DND-41 (cell line): Measurements from ENCODE around the gene STAM2.

Source experiments
- ATAC-seq: fragments of 200-7000 bp; cut with Tn5 transposase; 3 replicates; pipeline ENCODE4 v1.9.1; 2021; ENCODE audit warnings: low read depth; ENCODE audit not compliant: insufficient read depth
- DNase-seq: peaks from one replicate; pipeline ENCODE4 v3.0.0-alpha.2; 2020
- H2AFZ ChIP-seq: 2 replicates; pipeline ENCODE4 v1.6.0; 2012; ENCODE audit warnings: low read depth, low read length
- H3K27ac ChIP-seq: 2 replicates; pipeline ENCODE4 v1.5.1; 2012; ENCODE audit warnings: low read length, inconsistent platforms
- H3K27me3 ChIP-seq: fragments of 200-600 bp; sonication (generic); 2 replicates; pipeline ENCODE4 v1.6.0; 2012; ENCODE audit warnings: low read length, mild to moderate bottlenecking, inconsistent platforms; ENCODE audit not compliant: insufficient read depth, poor library complexity
- H3K36me3 ChIP-seq: 2 replicates; pipeline ENCODE4 v1.5.1; 2012; ENCODE audit warnings: low read length, inconsistent platforms; ENCODE audit not compliant: insufficient read depth
- H3K4me1 ChIP-seq: 2 replicates; pipeline ENCODE4 v1.5.1; 2012; ENCODE audit warnings: mild to moderate bottlenecking, low read length; ENCODE audit not compliant: insufficient read depth
- H3K4me2 ChIP-seq: 2 replicates; pipeline ENCODE4 v1.6.0; 2012; ENCODE audit warnings: mild to moderate bottlenecking, moderate library complexity, low read length, inconsistent platforms; ENCODE audit not compliant: insufficient read depth
- H3K4me3 ChIP-seq, 2 experiments: fragments of 200-600 bp in 1 of 2; shearing (Covaris generic) in 1 of 2; 2 replicates each; pipeline ENCODE4 v1.5.1; 2012 to 2016; ENCODE audit warnings: inconsistent platforms in 2 of 2, low read length in 2 of 2, mild to moderate bottlenecking in 2 of 2, low read depth in 1 of 2, moderate library complexity in 1 of 2
- H3K79me2 ChIP-seq: 2 replicates; pipeline ENCODE4 v1.6.0; 2012; ENCODE audit warnings: low read length, inconsistent platforms; ENCODE audit not compliant: insufficient read depth
- H3K9ac ChIP-seq: 2 replicates; pipeline ENCODE4 v1.6.0; 2012; ENCODE audit warnings: low read depth, mild to moderate bottlenecking, inconsistent platforms, low read length, moderate library complexity
- H3K9me3 ChIP-seq: 2 replicates; pipeline ENCODE4 v1.5.1; 2012; ENCODE audit warnings: low read length, moderate library complexity, mild to moderate bottlenecking, inconsistent platforms; ENCODE audit not compliant: insufficient read depth, severe bottlenecking
- H4K20me1 ChIP-seq: 2 replicates; pipeline ENCODE4 v1.6.0; 2012; ENCODE audit warnings: low read length; ENCODE audit not compliant: insufficient read depth
- CTCF ChIP-seq: IDR thresholded peaks from 2 replicates; pipeline ENCODE4 v1.5.1; 2012; ENCODE audit warnings: borderline replicate concordance, low read length, moderate library complexity, mild to moderate bottlenecking; ENCODE audit not compliant: poor library complexity, severe bottlenecking; ENCODE audit errors: extremely low read depth
- EZH2 ChIP-seq: IDR thresholded peaks from 3 replicates; pipeline ENCODE4 v1.6.1; 2012; ENCODE audit warnings: borderline replicate concordance, low read depth, mild to moderate bottlenecking, moderate library complexity, low read length, inconsistent platforms; ENCODE audit not compliant: severe bottlenecking

STAM2 gene

DNA sequence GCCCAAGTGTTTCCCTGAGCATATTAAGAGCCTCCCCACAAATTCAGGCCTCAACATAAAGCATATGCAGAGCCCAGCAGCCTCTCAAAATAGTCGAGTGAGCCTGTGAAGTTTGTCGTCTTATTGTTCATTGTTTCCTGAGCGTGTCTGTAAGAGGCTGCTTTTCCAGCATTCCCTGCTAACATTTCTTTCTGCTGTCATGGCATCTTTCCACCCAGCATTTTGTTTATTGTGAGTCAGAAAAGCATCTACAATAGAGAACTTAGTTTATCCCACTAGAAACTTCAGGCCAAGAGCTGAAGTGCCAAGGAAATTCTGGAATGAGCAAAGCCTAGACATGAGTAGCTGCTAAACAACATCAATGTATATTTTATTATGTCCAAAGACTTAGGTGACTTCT is 46.3 kb upstream of the STAM2 start:
- H3K9me3 ChIP-seq = no peaks in the 10 kb centered on the region
- no peak overlapping the region for H2AFZ ChIP-seq
- H3K27ac ChIP-seq = no peak overlapping the region
- no peaks in the 10 kb centered on the region for H3K27me3 ChIP-seq
- H3K36me3 ChIP-seq = no peaks in the 10 kb centered on the region
- no peak overlapping the region for H3K4me2 ChIP-seq
- no peak overlapping the region for H3K9ac ChIP-seq
- no peaks in the 10 kb centered on the region for H3K4me1 ChIP-seq
- DNase-seq (no peak), ATAC-seq (no peak)
- no peak overlapping the region for H3K4me3 ChIP-seq
- TF ChIP-seq CTCF = no peak
- no peak for TF ChIP-seq EZH2
- no peaks in the 10 kb centered on the region for H4K20me1 ChIP-seq
- no peaks in the 10 kb centered on the region for H3K79me2 ChIP-seq

DNA sequence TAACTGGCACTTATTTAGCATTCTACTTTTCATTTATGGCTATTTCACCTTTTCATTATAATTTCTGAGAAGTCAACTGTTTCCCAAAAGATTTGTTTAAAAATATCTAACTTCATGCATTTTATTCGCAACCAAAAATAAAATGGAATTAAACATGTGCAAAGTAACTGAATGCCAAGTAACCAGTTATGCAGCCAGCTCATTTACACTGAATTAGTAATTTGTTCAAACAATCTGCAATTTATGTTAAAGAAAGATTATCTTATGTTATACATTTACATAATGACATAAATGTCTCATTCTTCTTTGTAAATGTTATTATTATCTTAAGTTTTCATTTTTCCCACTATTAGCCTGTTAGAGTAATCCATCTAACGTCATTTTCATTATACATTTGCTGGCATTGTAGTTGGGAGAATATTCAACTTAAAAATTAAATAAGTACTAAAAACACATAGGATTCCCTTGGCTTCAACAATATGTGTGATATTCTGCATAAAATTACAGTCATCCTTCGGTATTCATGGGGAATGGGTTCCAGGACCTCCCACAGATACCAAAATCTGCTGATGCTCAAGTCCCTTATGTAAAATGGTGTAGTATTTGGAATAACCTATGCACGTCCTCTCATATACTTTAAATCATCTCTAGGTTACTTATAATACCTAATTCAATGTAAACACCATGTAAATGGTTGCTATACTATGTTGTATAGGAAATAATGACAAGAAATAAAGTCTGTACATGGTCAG is 43.7 kb upstream of the STAM2 start:
- H2AFZ ChIP-seq = no peak overlapping the region
- H3K36me3 ChIP-seq = no peaks in the 10 kb centered on the region
- DNase-seq (no peak), ATAC-seq (no peak)
- no peaks in the 10 kb centered on the region for H3K4me1 ChIP-seq
- H3K79me2 ChIP-seq = no peaks in the 10 kb centered on the region
- no peak overlapping the region for H3K4me3 ChIP-seq
- no peak overlapping the region for H3K27ac ChIP-seq
- H3K27me3 ChIP-seq = no peaks in the 10 kb centered on the region
- no peaks in the 10 kb centered on the region for H4K20me1 ChIP-seq
- no peak overlapping the region for H3K4me2 ChIP-seq
- no peaks in the 10 kb centered on the region for H3K9me3 ChIP-seq
- no peak for TF ChIP-seq CTCF
- no peak overlapping the region for H3K9ac ChIP-seq

DNA sequence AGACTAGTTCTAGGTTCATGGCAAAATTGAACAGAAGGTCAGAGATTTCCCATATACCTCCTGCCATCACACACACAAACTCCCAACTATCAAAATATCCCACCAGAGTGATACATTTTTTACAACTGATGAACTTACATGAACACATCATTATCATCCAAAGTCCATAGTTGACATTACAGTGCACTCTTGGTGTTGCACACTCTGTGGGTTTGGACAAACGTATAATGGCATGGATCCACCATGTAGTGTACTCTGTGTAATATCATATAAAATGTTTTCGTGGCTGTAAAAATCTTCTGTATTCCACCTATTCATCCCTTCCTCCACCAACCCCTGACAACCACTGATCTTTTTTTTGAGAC is 25.9 kb upstream of the STAM2 start:
- no peak overlapping the region for H3K4me3 ChIP-seq
- ATAC-seq (no peak), DNase-seq (no peak)
- no peaks in the 10 kb centered on the region for H3K9me3 ChIP-seq
- no peak overlapping the region for H3K4me2 ChIP-seq
- no peaks in the 10 kb centered on the region for H4K20me1 ChIP-seq
- H3K4me1 ChIP-seq = no peaks in the 10 kb centered on the region
- H3K79me2 ChIP-seq = no peaks in the 10 kb centered on the region
- no peak overlapping the region for H3K9ac ChIP-seq
- H3K27me3 ChIP-seq = peaks cover 4% of the 10 kb centered on the region
- no peak overlapping the region for H3K27ac ChIP-seq
- H2AFZ ChIP-seq = no peak overlapping the region
- H3K36me3 ChIP-seq = no peaks in the 10 kb centered on the region
- TF ChIP-seq CTCF (no peak), EZH2 (no peak)
